Sigmoid colon (tissue), 7 donors: ENCODE data around the gene GALT. TPM values are rescaled to one million over a fixed set of nuclear protein-coding genes. Genes with fewer than 3 reads are reported as not detected.

ENCODE experiments used
- DNase-seq: peaks from one replicate; pipeline ENCODE4 v3.0.0-alpha.2; 2019
- H3K27ac ChIP-seq, 4 donors: fragments of 200-600 bp; sonication (generic); one replicate each; pipeline ENCODE4 v1.5.1; 2016 to 2019; ENCODE audit warnings: mild to moderate bottlenecking in 1 of 4
- H3K27me3 ChIP-seq, 3 donors: fragments of 200-600 bp; sonication (generic); one replicate each; pipeline ENCODE4 v1.5.1; 2019; ENCODE audit warnings: mild to moderate bottlenecking in 1 of 3
- H3K36me3 ChIP-seq, 4 donors: fragments of 200-600 bp; sonication (generic); one replicate each; pipeline ENCODE4 v1.5.1; 2016 to 2019
- H3K4me1 ChIP-seq, 4 donors: fragments of 200-600 bp; sonication (generic); one replicate each; pipeline ENCODE4 v1.5.1; 2017 to 2019
- H3K4me3 ChIP-seq, 4 donors: fragments of 200-600 bp; sonication (generic); one replicate each; pipeline ENCODE4 v1.5.1; 2017 to 2019; ENCODE audit warnings: mild to moderate bottlenecking in 2 of 4, moderate library complexity in 1 of 4
- H3K9me3 ChIP-seq, 4 donors: fragments of 200-600 bp in 3 of 4; sonication (generic) in 3 of 4; one replicate each; pipeline versions ENCODE4 v1.5.1 to v1.6.1; 2013 to 2019
- CTCF ChIP-seq, 4 experiments: fragments of 450-650 bp in 3 of 4; fragments of 200-600 bp in 1 of 4; IDR thresholded peaks; one replicate each; pipeline ENCODE4 v1.5.1; 2016 to 2019; ENCODE audit warnings: antibody characterized with exemption in 4 of 4, mild to moderate bottlenecking in 3 of 4, moderate library complexity in 2 of 4
- EP300 ChIP-seq, 4 donors: sonication (generic); formaldehyde crosslinking; IDR thresholded peaks; one replicate each; pipeline ENCODE4 v1.6.1; 2017; ENCODE audit warnings: antibody characterized with exemption in 4 of 4
- POLR2A ChIP-seq, 2 donors: fragments of 450-650 bp; IDR thresholded peaks; one replicate each; pipeline ENCODE4 v1.6.1; 2016; ENCODE audit warnings: antibody characterized with exemption in 2 of 2, mild to moderate bottlenecking in 2 of 2, moderate library complexity in 2 of 2
- POLR2AphosphoS5 ChIP-seq, 4 donors: sonication (generic); formaldehyde crosslinking; IDR thresholded peaks; one replicate each; pipeline ENCODE4 v1.6.1; 2017; ENCODE audit warnings: antibody characterized with exemption in 4 of 4
- WGBS, 2 donors: extraction: QIAGEN DNeasy Blood & Tissue Kit; methylation state at CpG; one replicate each; pipeline ENCODE4 v1.1.7; 2013; 5-methylcytosine and 5-hydroxymethylcytosine counted together
- intact Hi-C: fragments of 100-400 bp; cut with DNase I; formaldehyde crosslinking; loops from one replicate; pipeline ENCODE4 v1.15.1; 2023
- polyA plus RNA-seq, 3 donors: library from polyadenylated mRNA; stranded (reverse); fragments of 200-250 nt; gene quantifications; one replicate each; pipeline ENCODE4 v1.2.3, GENCODE V29; 2013
- total RNA-seq, 4 donors: library from RNA; depleted of rRNA; stranded (reverse); fragments of >200 nt; gene quantifications; one replicate each; pipeline ENCODE4 v1.1.0, GENCODE V29; 2016
- donor health status: healthy with polysubstance abuse.
- donor health status: Bipolar disorder and iron deficiency.
- donor health status: healthy.

The GALT gene
- total and polyA plus RNA-seq, 7 donors: 15.6 to 51.0 (median 33.1) TPM

- Histone ChIP-seq H3K36me3 (peaks cover 0 to 7% (median 0%) of the 10 kb centered on the region in 4 donors), H3K9me3 (no peaks in the 10 kb centered on the region), H3K4me3 (no peak overlapping the region), H3K4me1 (no peaks in the 10 kb centered on the region), H3K27ac (no peak overlapping the region), H3K27me3 (no peaks in the 10 kb centered on the region)
- intact Hi-C loops: no loop called here
- no peak for DNase-seq
- 24 to 72% methylated on average over 3 of the region's 3 CpGs for WGBS, 2 donors
- TF ChIP-seq POLR2AphosphoS5 (IDR thresholded peaks at IDR 0.05) (no peak), EP300 (IDR thresholded peaks at IDR 0.05) (no peak), POLR2A (IDR thresholded peaks at IDR 0.05) (no peak), CTCF (IDR thresholded peaks at IDR 0.05) (no peak)
Measured at GRCh38 chr9:34674440-34674839, 28.0 kb downstream of the GALT start.

GRCh38 chr9:34675048-34675714, 28.7 kb downstream of the GALT start:
- Histone ChIP-seq H3K36me3 (peaks cover 0 to 4% (median 0%) of the 10 kb centered on the region in 4 donors), H3K4me1 (no peaks in the 10 kb centered on the region), H3K4me3 (no peak overlapping the region), H3K9me3 (no peaks in the 10 kb centered on the region), H3K27me3 (no peaks in the 10 kb centered on the region), H3K27ac (no peak overlapping the region)
- DNase-seq: no peak
- WGBS, 2 donors: 26 to 29% methylated on average over 10 of the region's 10 CpGs
- intact Hi-C loops: no loop called here
- peak in 2 of 4 experiments; percentile 26 to 35 for TF ChIP-seq CTCF (IDR thresholded peaks at IDR 0.05)
- no peak for TF ChIP-seq POLR2A (IDR thresholded peaks at IDR 0.05)

GRCh38 chr9:34675869-34676268, 29.4 kb downstream of the GALT start:
- peaks cover 0 to 5% (median 0%) of the 10 kb centered on the region in 4 donors for H3K36me3 ChIP-seq
- DNase-seq: no peak
- no peak for TF ChIP-seq CTCF (IDR thresholded peaks at IDR 0.05)
- TF ChIP-seq POLR2AphosphoS5 (IDR thresholded peaks at IDR 0.05): no peak
- TF ChIP-seq POLR2A (IDR thresholded peaks at IDR 0.05): no peak
- TF ChIP-seq EP300 (IDR thresholded peaks at IDR 0.05): no peak
- H3K27ac ChIP-seq: no peak overlapping the region
- 98 to 99% methylated on average over 2 of the region's 2 CpGs for WGBS, 2 donors
- H3K9me3 ChIP-seq: no peaks in the 10 kb centered on the region
- intact Hi-C loops: no loop called here
- H3K4me3 ChIP-seq: no peak overlapping the region
- no peaks in the 10 kb centered on the region for H3K27me3 ChIP-seq
- H3K4me1 ChIP-seq: no peaks in the 10 kb centered on the region

GRCh38 chr9:34684145-34684544, 37.7 kb downstream of the GALT start:
- whole genome bisulfite sequencing, 2 donors: 85 to 91% methylated on average over 4 of the region's 4 CpGs
- Histone ChIP-seq H3K9me3 (no peaks in the 10 kb centered on the region), H3K4me3 (no peak overlapping the region), H3K27me3 (no peaks in the 10 kb centered on the region), H3K36me3 (peaks cover 0 to 9% (median 0%) of the 10 kb centered on the region in 4 donors), H3K4me1 (no peaks in the 10 kb centered on the region), H3K27ac (no peak overlapping the region)
- no peak for DNase-seq
- no peak for TF ChIP-seq CTCF (IDR thresholded peaks at IDR 0.05)
- TF ChIP-seq POLR2AphosphoS5 (IDR thresholded peaks at IDR 0.05): no peak
- TF ChIP-seq EP300 (IDR thresholded peaks at IDR 0.05): no peak
- TF ChIP-seq POLR2A (IDR thresholded peaks at IDR 0.05): no peak
- intact Hi-C loops: no loop called here

GRCh38 chr9:34684816-34685215, 38.3 kb downstream of the GALT start:
- intact Hi-C loops: no loop called here
- peaks cover 0 to 9% (median 0%) of the 10 kb centered on the region in 4 donors for H3K36me3 ChIP-seq
- no peaks in the 10 kb centered on the region for H3K9me3 ChIP-seq
- H3K27ac ChIP-seq: no peak overlapping the region
- no peak for DNase-seq
- no peak overlapping the region for H3K4me3 ChIP-seq
- TF ChIP-seq POLR2AphosphoS5 (IDR thresholded peaks at IDR 0.05) (no peak), CTCF (IDR thresholded peaks at IDR 0.05) (no peak), EP300 (IDR thresholded peaks at IDR 0.05) (no peak), POLR2A (IDR thresholded peaks at IDR 0.05) (no peak)
- no peaks in the 10 kb centered on the region for H3K27me3 ChIP-seq
- no peaks in the 10 kb centered on the region for H3K4me1 ChIP-seq
- 92 to 95% methylated on average over 4 of the region's 4 CpGs for WGBS, 2 donors
